Epithelial cell of esophagus (primary cell): ENCODE results near the gene PCDHB16.
"Not testable (repeated sequence)": the region's sequence is repeated elsewhere in the genome, so short reads cannot be mapped to it uniquely, and the experiment has no call there.

Source experiments
- DNase-seq: peaks from one replicate; pipeline ENCODE4 v3.0.0; 2010; ENCODE audit warnings: low read depth
- H3K4me3 ChIP-seq: 2 replicates; pipeline ENCODE4 v1.5.1; 2011; ENCODE audit warnings: mild to moderate bottlenecking, low read length, control low read depth
- CTCF ChIP-seq: IDR thresholded peaks from 2 replicates; pipeline ENCODE4 v1.5.1; 2011; ENCODE audit warnings: low read depth, mild to moderate bottlenecking, low read length, control low read depth, inconsistent platforms; ENCODE audit not compliant: insufficient read depth; ENCODE audit errors: missing control alignments

The PCDHB16 gene

GRCh38 chr5:141223112-141223783 is 41.1 kb downstream of the PCDHB16 start, which contains the start of gene PCDHB14:
Gene PCDHB14, plus strand, starts transcription at chr5:141223343. Its CDS starts 163 bp downstream, at chr5:141223506.
- peak within 1 kb of the TSS; percentile 17 for H3K4me3 ChIP-seq
- TF ChIP-seq CTCF = no peak

DNA sequence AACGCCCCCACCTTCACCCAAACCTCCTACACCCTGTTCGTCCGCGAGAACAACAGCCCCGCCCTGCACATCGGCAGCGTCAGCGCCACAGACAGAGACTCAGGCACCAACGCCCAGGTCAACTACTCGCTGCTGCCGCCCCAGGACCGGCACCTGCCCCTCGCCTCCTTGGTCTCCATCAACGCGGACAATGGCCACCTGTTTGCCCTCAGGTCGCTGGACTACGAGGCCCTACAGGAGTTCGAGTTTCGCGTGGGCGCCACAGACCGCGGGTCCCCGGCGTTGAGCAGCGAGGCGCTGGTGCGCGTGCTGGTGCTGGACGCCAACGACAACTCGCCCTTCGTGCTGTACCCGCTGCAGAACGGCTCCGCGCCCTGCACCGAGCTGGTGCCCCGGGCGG is 42.7 kb downstream of the PCDHB16 start:
- not testable (repeated sequence) for DNase-seq, H3K4me3 ChIP-seq

More at GRCh38 chr5:141223112-141223783, 41.1 kb downstream of the PCDHB16 start, which contains the start of gene PCDHB14:
- peak; percentile 25 for DNase-seq

- not testable (repeated sequence) for H3K4me3 ChIP-seq, DNase-seq
Observed at GRCh38 chr5:141225421-141225820, 43.2 kb downstream of the PCDHB16 start.

- peak; percentile 3 for TF ChIP-seq CTCF
- H3K4me3 ChIP-seq = no peak overlapping the region
- DNase-seq = peak; percentile 2
Observed at GRCh38 chr5:141234109-141234667, 52.0 kb downstream of the PCDHB16 start.
